ENCODE data around the gene CGB1.
"Not testable (repeated sequence)": the region's sequence is repeated elsewhere in the genome, so short reads cannot be mapped to it uniquely, and the experiment has no call there.

CGB1 gene

GRCh38 chr19:49019242-49019932, 17.3 kb downstream of the CGB1 start:
- Histone ChIP-seq H3K9me3 (ENCODE audit: control insufficient read depth, insufficient read depth, low read length) (no peaks in the 10 kb centered on the region), H3K27ac (ENCODE audit: low read depth, low read length) (no peak overlapping the region), H3K27me3 (ENCODE audit: control insufficient read depth, low read length) (peaks cover 14% of the 10 kb centered on the region), H3K9me2 (replicated peaks; ENCODE audit: control insufficient read depth, low read length) (no peaks in the 10 kb centered on the region), H3F3A (ENCODE audit: control insufficient read depth, insufficient read depth) (peaks cover 3% of the 10 kb centered on the region; the same call in 1 of the 2 replicates), H3K4me2 (ENCODE audit: low read length) (peak overlapping the region; percentile 68), H3K4me3 (ENCODE audit: low read length) (peak overlapping the region; percentile 65), H4K20me1 (ENCODE audit: control insufficient read depth, insufficient read depth, low read depth, low read length) (no peaks in the 10 kb centered on the region), H3K36me3 (ENCODE audit: control insufficient read depth, low read length) (peaks cover 18% of the 10 kb centered on the region), H3K79me2 (ENCODE audit: control insufficient read depth, low read length) (no peaks in the 10 kb centered on the region), H3K4me1 (ENCODE audit: control insufficient read depth, low read length) (peaks cover 45% of the 10 kb centered on the region)
- TF ChIP-seq, protein P1, sequence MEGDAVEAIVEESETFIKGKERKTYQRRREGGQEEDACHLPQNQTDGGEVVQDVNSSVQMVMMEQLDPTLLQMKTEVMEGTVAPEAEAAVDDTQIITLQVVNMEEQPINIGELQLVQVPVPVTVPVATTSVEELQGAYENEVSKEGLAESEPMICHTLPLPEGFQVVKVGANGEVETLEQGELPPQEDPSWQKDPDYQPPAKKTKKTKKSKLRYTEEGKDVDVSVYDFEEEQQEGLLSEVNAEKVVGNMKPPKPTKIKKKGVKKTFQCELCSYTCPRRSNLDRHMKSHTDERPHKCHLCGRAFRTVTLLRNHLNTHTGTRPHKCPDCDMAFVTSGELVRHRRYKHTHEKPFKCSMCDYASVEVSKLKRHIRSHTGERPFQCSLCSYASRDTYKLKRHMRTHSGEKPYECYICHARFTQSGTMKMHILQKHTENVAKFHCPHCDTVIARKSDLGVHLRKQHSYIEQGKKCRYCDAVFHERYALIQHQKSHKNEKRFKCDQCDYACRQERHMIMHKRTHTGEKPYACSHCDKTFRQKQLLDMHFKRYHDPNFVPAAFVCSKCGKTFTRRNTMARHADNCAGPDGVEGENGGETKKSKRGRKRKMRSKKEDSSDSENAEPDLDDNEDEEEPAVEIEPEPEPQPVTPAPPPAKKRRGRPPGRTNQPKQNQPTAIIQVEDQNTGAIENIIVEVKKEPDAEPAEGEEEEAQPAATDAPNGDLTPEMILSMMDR (IDR thresholded peaks at IDR 0.05; ENCODE audit: low read depth, low read length, poor library complexity, severe bottlenecking): peak; percentile 46
- TF ChIP-seq EZH2phosphoT487 (IDR thresholded peaks at IDR 0.05; ENCODE audit: borderline replicate concordance, low read length): no peak

- Histone ChIP-seq H3K4me1 (ENCODE audit: control insufficient read depth, low read length) (peaks cover 45% of the 10 kb centered on the region), H3K4me3 (ENCODE audit: low read length) (peak overlapping the region; percentile 65), H3K36me3 (ENCODE audit: control insufficient read depth, low read length) (peaks cover 24% of the 10 kb centered on the region), H3K27me3 (ENCODE audit: control insufficient read depth, low read length) (peaks cover 14% of the 10 kb centered on the region), H3K4me2 (ENCODE audit: low read length) (peak overlapping the region; percentile 68)
- H4K20me1 ChIP-seq (ENCODE audit: control insufficient read depth, insufficient read depth, low read depth, low read length); H3K79me2 ChIP-seq (ENCODE audit: control insufficient read depth, low read length); H3F3A ChIP-seq (ENCODE audit: control insufficient read depth, insufficient read depth); H3K9me2 ChIP-seq (replicated peaks; ENCODE audit: control insufficient read depth, low read length); H3K9me3 ChIP-seq (ENCODE audit: control insufficient read depth, insufficient read depth, low read length); H3K27ac ChIP-seq (ENCODE audit: low read depth, low read length): not testable (repeated sequence)
- 0 out of 2 replicates have a peak, but pooled peaks have one; percentile 0 for TF ChIP-seq EZH2phosphoT487 (IDR thresholded peaks at IDR 0.05; ENCODE audit: borderline replicate concordance, low read length)
Measured at GRCh38 chr19:49018388-49019241, 18.1 kb downstream of the CGB1 start.

DNA sequence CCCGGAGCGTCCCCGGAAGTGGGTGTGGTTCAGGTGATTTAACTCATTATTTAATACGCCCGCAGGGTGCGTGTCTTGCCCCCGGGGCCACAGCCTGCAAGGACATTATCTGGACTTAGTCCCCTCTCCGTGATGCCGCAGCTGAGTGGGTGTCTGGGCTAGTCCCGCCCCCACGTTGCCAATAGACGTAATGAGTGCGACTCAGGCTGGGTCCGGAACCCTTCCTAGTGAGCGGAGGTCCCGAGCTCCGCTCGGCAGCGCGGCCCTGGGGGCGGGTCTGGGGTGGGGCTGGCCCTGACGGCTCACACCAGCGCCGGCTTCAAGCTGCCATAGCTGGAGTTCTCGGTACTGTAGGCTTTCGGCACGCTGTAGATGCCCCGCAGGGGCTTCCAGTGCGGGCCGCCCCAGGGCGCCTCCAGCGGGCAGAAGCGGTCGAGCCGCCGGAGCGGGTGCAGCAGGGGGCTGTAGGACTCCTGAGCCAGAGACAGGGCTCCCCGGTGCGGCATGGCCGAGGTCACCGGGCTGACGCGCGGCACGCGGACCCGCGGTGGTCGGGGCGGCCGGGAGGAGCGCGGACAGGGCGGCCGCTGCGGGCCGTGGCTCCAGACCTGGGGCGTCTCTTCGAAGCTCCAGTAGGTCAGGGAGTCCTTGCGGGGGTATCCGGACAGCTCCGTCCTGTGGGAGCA, 18.9 kb downstream of the CGB1 start:
- Histone ChIP-seq H3K79me2 (ENCODE audit: control insufficient read depth, low read length) (no peaks in the 10 kb centered on the region), H4K20me1 (ENCODE audit: control insufficient read depth, insufficient read depth, low read depth, low read length) (no peaks in the 10 kb centered on the region)

More for the DNA sequence above, 18.9 kb downstream of the CGB1 start:
- Histone ChIP-seq H3K9me3 (ENCODE audit: control insufficient read depth, insufficient read depth, low read length) (no peaks in the 10 kb centered on the region), H3K4me2 (ENCODE audit: low read length) (peak overlapping the region; percentile 68), H3F3A (ENCODE audit: control insufficient read depth, insufficient read depth) (peaks cover 6% of the 10 kb centered on the region; the same call in 1 of the 2 replicates), H3K36me3 (ENCODE audit: control insufficient read depth, low read length) (peaks cover 27% of the 10 kb centered on the region), H3K27ac (ENCODE audit: low read depth, low read length) (no peak overlapping the region), H3K27me3 (ENCODE audit: control insufficient read depth, low read length) (peaks cover 14% of the 10 kb centered on the region), H3K4me1 (ENCODE audit: control insufficient read depth, low read length) (peaks cover 45% of the 10 kb centered on the region), H3K4me3 (ENCODE audit: low read length) (peak overlapping the region; percentile 65), H3K9me2 (replicated peaks; ENCODE audit: control insufficient read depth, low read length) (no peaks in the 10 kb centered on the region)
- TF ChIP-seq, protein P1 (IDR thresholded peaks at IDR 0.05; ENCODE audit: low read depth, low read length, poor library complexity, severe bottlenecking): peak; percentile 64
- TF ChIP-seq EZH2phosphoT487 (IDR thresholded peaks at IDR 0.05; ENCODE audit: borderline replicate concordance, low read length): peak; percentile 26; the same call in 1 of the 2 replicates

All from DOHH2 (cell line).